Parathyroid adenoma (tissue), 2 donors: ENCODE data around the gene ARFGAP1.

Experiments used
- H2AFZ ChIP-seq: fragments of 300-600 bp; sonication (generic); one replicate; pipeline ENCODE4 v1.7.0; 2017; ENCODE audit warnings: antibody characterized with exemption, mild to moderate bottlenecking
- H3K27ac ChIP-seq: fragments of 300-600 bp; sonication (generic); one replicate; pipeline ENCODE4 v1.7.0; 2017
- H3K27me3 ChIP-seq: fragments of 300-600 bp; sonication (generic); one replicate; pipeline ENCODE4 v1.7.0; 2017; ENCODE audit warnings: low read length; ENCODE audit not compliant: control insufficient read depth, insufficient read depth
- H3K36me3 ChIP-seq: fragments of 300-600 bp; sonication (generic); one replicate; pipeline ENCODE4 v1.7.0; 2017; ENCODE audit warnings: low read length; ENCODE audit not compliant: control insufficient read depth, insufficient read depth
- H3K4me1 ChIP-seq: fragments of 300-600 bp; sonication (generic); one replicate; pipeline ENCODE4 v1.7.0; 2017; ENCODE audit warnings: control low read depth
- H3K4me2 ChIP-seq: fragments of 300-600 bp; sonication (generic); one replicate; pipeline ENCODE4 v1.7.0; 2017; ENCODE audit warnings: low read length
- H3K4me3 ChIP-seq: fragments of 300-600 bp; sonication (generic); one replicate; pipeline ENCODE4 v1.7.0; 2017; ENCODE audit warnings: low read depth, low read length
- H3K79me2 ChIP-seq: fragments of 300-600 bp; sonication (generic); one replicate; pipeline ENCODE4 v1.7.0; 2017; ENCODE audit warnings: control low read depth
- H3K9ac ChIP-seq: fragments of 300-600 bp; sonication (generic); one replicate; pipeline ENCODE4 v1.7.0; 2017; ENCODE audit warnings: mild to moderate bottlenecking
- H3K9me3 ChIP-seq: fragments of 300-600 bp; sonication (generic); one replicate; pipeline ENCODE4 v1.7.0; 2017; ENCODE audit warnings: low read length; ENCODE audit not compliant: control insufficient read depth
- CTCF ChIP-seq: fragments of 300-600 bp; sonication (generic); IDR thresholded peaks from one replicate; pipeline ENCODE4 v1.7.0; 2017; ENCODE audit warnings: antibody characterized with exemption, mild to moderate bottlenecking
- donor health status: primary hyperparathyroidism.

ARFGAP1 gene

GRCh38 chr20:63315240-63315689 is 42.7 kb downstream of the ARFGAP1 start:
- H3K4me3 ChIP-seq, result no peak overlapping the region
- no peaks in the 10 kb centered on the region for H3K36me3 ChIP-seq
- no peaks in the 10 kb centered on the region for H3K27me3 ChIP-seq
- no peak overlapping the region for H2AFZ ChIP-seq
- H3K9ac ChIP-seq, result no peak overlapping the region
- H3K4me2 ChIP-seq, result no peak overlapping the region
- H3K79me2 ChIP-seq, result peaks cover 3% of the 10 kb centered on the region
- peaks cover 23% of the 10 kb centered on the region for H3K4me1 ChIP-seq
- no peak overlapping the region for H3K27ac ChIP-seq
- no peaks in the 10 kb centered on the region for H3K9me3 ChIP-seq
- no peak for TF ChIP-seq CTCF

- Histone ChIP-seq H2AFZ (no peak overlapping the region), H3K9ac (no peak overlapping the region), H3K79me2 (peaks cover 3% of the 10 kb centered on the region), H3K27me3 (no peaks in the 10 kb centered on the region), H3K9me3 (no peaks in the 10 kb centered on the region), H3K36me3 (no peaks in the 10 kb centered on the region), H3K4me3 (no peak overlapping the region), H3K4me2 (no peak overlapping the region), H3K4me1 (peaks cover 23% of the 10 kb centered on the region), H3K27ac (no peak overlapping the region)
- no peak for TF ChIP-seq CTCF
These were observed 43.3 kb downstream of the ARFGAP1 start for GRCh38 chr20:63315731-63316491.

DNA sequence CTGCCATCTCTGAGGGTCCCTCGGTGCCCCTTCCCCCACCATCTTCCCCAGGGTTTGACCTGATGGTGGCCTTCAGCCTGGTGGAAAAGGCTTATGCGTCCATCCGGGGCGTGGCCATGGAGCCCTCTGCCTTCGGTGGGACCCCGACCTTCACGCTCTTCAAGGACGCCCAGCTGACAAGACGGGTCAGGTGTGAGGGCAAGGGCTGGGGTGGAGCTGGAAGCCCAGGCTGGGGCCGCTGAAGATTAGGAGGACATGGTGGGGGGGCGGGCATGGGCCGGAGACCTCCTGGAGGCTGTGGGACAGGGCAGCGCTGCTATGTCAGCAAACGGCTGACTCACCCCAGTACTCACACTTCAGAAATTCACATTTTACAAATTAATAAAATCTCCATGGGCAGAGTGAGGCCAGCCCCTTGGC is 43.9 kb downstream of the ARFGAP1 start:
- Histone ChIP-seq H3K27ac (no peak overlapping the region), H3K4me3 (no peak overlapping the region), H3K36me3 (no peaks in the 10 kb centered on the region), H3K79me2 (peaks cover 3% of the 10 kb centered on the region), H3K27me3 (no peaks in the 10 kb centered on the region), H3K9me3 (no peaks in the 10 kb centered on the region), H3K4me2 (no peak overlapping the region), H3K4me1 (peaks cover 23% of the 10 kb centered on the region), H3K9ac (no peak overlapping the region), H2AFZ (no peak overlapping the region)
- no peak for TF ChIP-seq CTCF

GRCh38 chr20:63317061-63317460 is 44.4 kb downstream of the ARFGAP1 start:
- peaks cover 3% of the 10 kb centered on the region for H3K79me2 ChIP-seq
- H3K36me3 ChIP-seq, result no peaks in the 10 kb centered on the region
- no peak overlapping the region for H3K4me3 ChIP-seq
- peaks cover 23% of the 10 kb centered on the region for H3K4me1 ChIP-seq
- H3K9me3 ChIP-seq, result no peaks in the 10 kb centered on the region
- no peak overlapping the region for H3K4me2 ChIP-seq
- no peak overlapping the region for H2AFZ ChIP-seq
- H3K27me3 ChIP-seq, result no peaks in the 10 kb centered on the region
- H3K27ac ChIP-seq, result no peak overlapping the region
- no peak for TF ChIP-seq CTCF
- no peak overlapping the region for H3K9ac ChIP-seq
